Fibroblast of skin of abdomen (primary cell): ENCODE results near the gene BOD1L1.

Experiments used
- DNase-seq: peaks from one replicate; pipeline ENCODE4 v3.0.0-alpha.2; 2013

The BOD1L1 gene

DNA sequence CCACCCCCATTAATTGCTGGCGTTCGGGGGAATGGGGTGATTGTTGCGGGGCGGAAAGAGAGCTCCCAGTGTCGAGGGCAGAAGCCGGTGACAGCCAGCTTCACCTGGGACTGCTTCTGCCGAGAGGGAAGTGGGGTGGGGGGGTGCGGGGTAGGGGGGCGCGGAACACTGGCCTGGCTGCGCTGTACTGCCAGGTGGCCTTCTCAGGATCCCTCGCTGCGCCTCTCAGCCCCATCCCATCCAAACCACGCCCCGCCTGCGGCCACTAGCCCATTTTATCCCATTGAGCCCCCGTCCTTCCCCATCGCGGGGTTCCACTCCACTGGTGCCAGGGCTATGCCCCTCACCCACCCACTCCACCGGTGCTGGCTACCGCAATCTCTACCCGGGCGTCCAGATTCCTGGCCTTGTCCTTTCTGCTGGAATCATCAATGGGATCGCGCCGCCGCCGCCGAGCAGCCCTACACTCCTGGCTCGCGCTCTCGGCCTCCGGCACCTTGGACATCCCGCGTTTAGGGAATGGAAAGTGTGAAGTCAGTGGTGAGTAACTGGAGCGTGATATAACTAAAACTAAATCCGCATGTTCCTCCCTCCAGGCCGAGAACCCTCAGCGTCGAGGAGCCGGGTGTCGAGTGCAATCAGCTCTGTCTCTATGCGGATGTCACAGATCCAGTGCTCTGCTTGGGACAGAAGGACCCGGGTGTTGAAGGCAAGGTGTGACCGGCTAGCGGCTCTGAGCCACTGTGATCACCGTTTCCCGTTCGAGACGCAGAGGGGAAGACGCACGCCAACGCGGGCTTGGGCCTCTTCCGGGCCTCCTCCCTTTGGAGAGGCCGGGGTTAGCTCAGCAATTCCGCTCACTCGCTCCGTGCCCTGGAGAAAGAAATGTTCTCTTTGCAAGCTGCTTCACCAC lies 103.7 kb downstream of the BOD1L1 start:
- no peak for DNase-seq

DNA sequence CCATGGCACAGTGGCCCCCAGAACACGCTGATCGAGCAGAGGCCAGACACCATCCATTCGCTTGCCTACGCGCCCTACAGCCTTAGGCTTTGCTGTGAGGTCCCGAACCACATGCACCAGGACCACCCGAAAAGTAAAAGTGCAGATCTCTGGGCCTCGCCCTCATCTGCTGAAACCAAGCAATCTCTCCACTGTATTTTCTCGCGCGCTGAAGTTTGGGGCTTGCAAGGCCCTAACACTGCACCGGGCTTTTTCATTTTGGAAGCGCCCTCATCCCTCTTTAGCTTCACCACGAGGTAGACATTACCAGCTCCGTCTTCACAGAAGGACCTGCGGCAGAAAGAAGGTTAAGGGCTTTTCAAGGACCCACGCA lies 104.4 kb downstream of the BOD1L1 start:
- no peak for DNase-seq

DNA sequence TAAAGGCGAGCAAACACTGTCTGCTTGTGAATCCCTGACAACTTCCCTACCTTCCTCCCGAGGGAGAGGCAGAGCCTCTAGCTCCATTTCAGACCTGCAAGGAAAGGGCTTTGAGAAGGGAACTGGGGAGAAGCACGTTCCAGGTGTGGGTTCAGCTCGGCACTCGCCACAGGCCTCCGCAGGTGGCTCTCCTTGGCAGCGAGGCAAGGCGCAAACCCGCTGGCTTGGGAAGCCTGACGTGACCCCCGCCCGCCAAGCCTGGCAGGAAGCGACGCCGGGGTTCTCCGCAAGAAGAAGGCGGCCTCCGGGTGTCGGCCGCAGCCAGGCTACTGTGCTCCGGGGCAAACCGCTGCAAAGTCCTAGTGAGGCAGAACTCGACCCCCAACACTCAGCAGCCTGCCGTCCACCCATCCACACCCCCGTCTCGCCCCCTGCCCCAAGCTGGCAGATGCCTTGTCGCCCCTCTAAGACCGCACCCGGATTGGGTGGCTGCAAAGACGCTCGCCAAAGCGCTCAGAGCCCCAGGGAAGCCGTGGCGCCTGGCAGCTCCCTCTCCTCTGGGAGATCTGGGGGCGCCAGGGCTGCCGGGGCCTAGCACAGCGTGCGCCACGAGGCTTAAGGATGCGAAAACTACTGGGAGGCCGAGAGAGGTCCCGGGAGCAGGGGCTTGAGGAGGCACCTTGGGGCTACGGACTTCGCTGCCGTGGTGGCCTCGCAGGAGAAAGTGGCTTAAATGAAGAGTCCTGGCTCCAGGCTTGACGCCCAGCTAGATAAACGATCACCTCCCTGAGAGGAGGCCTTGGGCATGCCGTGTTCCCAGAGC lies 105.0 kb downstream of the BOD1L1 start:
- DNase-seq, result no peak

DNA sequence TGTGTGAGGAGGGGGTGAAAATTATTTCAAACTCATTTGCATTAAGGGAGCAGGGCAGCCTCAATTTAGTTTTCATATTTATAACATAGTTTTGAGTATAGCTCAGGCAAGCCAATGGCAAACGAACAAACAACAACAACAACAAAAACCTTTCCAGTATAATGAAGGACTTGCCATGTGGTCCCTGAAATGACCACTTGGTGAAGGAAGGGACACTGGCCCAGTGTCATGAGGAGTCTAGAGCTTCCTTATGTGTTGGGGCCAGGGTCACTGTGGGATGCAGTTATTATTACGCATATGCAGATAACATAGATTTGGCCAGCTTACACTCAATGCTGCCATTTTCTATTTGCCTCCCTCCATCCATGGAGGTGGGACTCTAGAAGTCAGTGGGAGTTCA lies 106.5 kb downstream of the BOD1L1 start:
- DNase-seq, result no peak
